Lung (tissue), 14 donors: Measurements from ENCODE around the gene GTF2H2. TPM values are rescaled to one million over a fixed set of nuclear protein-coding genes. Genes with fewer than 3 reads are reported as not detected.
"Not testable (repeated sequence)": the region's sequence is repeated elsewhere in the genome, so short reads cannot be mapped to it uniquely, and the experiment has no call there.

Experiments
- ATAC-seq: fragments of 200-7000 bp; cut with Tn5 transposase; one replicate; pipeline ENCODE4 v1.9.1; 2020; ENCODE audit warnings: moderate number of reproducible peaks; ENCODE audit not compliant: insufficient read depth, low FRiP score
- DNase-seq, 3 donors: peaks; one replicate each; pipeline ENCODE4 v3.0.0-alpha.2; 2013 to 2017
- H3K27ac ChIP-seq, 2 donors: one replicate each; pipeline ENCODE4 v1.5.1; 2013; ENCODE audit warnings: mild to moderate bottlenecking in 2 of 2, moderate library complexity in 2 of 2, control low read depth in 1 of 2, inconsistent platforms in 1 of 2, low read depth in 1 of 2, low read length in 1 of 2
- H3K27me3 ChIP-seq, 3 donors: one replicate each; pipeline ENCODE4 v1.5.1; 2013; ENCODE audit warnings: low read length in 2 of 3; ENCODE audit not compliant: control insufficient read depth in 3 of 3, insufficient read depth in 3 of 3
- H3K36me3 ChIP-seq, 4 donors: one replicate each; pipeline ENCODE4 v1.5.1; 2013; ENCODE audit warnings: low read length in 4 of 4, mild to moderate bottlenecking in 1 of 4, moderate library complexity in 1 of 4; ENCODE audit not compliant: control insufficient read depth in 4 of 4, insufficient read depth in 4 of 4
- H3K4me1 ChIP-seq, 5 donors: one replicate each; pipeline ENCODE4 v1.5.1; 2013; ENCODE audit warnings: low read length in 5 of 5, mild to moderate bottlenecking in 2 of 5, moderate library complexity in 1 of 5; ENCODE audit not compliant: control insufficient read depth in 5 of 5, insufficient read depth in 5 of 5
- H3K4me3 ChIP-seq: one replicate; pipeline ENCODE4 v1.5.1; 2013; ENCODE audit warnings: mild to moderate bottlenecking, control low read depth, moderate library complexity
- H3K9ac ChIP-seq, 2 donors: one replicate each; pipeline ENCODE4 v1.5.1; 2013; ENCODE audit warnings: low read length in 2 of 2, control low read depth in 1 of 2; ENCODE audit not compliant: insufficient read depth in 1 of 2
- H3K9me3 ChIP-seq, 4 donors: one replicate each; pipeline ENCODE4 v1.5.1; 2013; ENCODE audit warnings: low read length in 3 of 4, mild to moderate bottlenecking in 1 of 4, moderate library complexity in 1 of 4; ENCODE audit not compliant: control insufficient read depth in 4 of 4, insufficient read depth in 3 of 4
- WGBS, 2 donors: extraction: QIAGEN DNeasy Blood & Tissue Kit; methylation state at CpG; one replicate each; pipeline ENCODE4 v1.1.7; 2013; 5-methylcytosine and 5-hydroxymethylcytosine counted together
- long read RNA-seq, 5 donors: transcript quantifications; one replicate each; lab custom pipeline, GENCODE V29; 2026
- polyA plus RNA-seq, 2 donors: library from polyadenylated mRNA; stranded (reverse); fragments of 200-250 nt; gene quantifications; one replicate each; pipeline ENCODE4 v1.2.1, GENCODE V29; 2013
- total RNA-seq, 2 donors: library from RNA; depleted of rRNA in 1 of 2; stranded (reverse); fragments of >200 nt in 1 of 2; gene quantifications; one replicate each; pipeline ENCODE4 v1.2.1, GENCODE V29; 2014 to 2021
- donor health status: Bipolar disorder and iron deficiency.
- donor health status: healthy.
- donor health status: DM: yes; HTN: yes; CAD: no.

The GTF2H2 gene
- total RNA-seq (10 to 100 TPM; 27.6 to 62.0 TPM), polyA plus RNA-seq (10 to 100 TPM in 1 of 2 donors, 1 to 10 TPM in 1; 6.9 to 13.1 TPM)
- long read RNA-seq, donor 1, partial matches to known transcripts = 9 of 10 reads
- long read RNA-seq, donor 1, other reads (novel, unspliced or antisense) = 0 of 10 reads
- long read RNA-seq, donor 2, partial matches to known transcripts = 0 of 1 reads
- long read RNA-seq, donor 2, other reads (novel, unspliced or antisense) = 0 of 1 reads
- long read RNA-seq, donor 3, partial matches to known transcripts = 6 of 7 reads
- long read RNA-seq, donor 3, other reads (novel, unspliced or antisense) = 0 of 7 reads
- long read RNA-seq, donor 4 = 0 reads
- long read RNA-seq, donor 5, partial matches to known transcripts = 0 of 2 reads
- long read RNA-seq, donor 5, other reads (novel, unspliced or antisense) = 0 of 2 reads

DNA sequence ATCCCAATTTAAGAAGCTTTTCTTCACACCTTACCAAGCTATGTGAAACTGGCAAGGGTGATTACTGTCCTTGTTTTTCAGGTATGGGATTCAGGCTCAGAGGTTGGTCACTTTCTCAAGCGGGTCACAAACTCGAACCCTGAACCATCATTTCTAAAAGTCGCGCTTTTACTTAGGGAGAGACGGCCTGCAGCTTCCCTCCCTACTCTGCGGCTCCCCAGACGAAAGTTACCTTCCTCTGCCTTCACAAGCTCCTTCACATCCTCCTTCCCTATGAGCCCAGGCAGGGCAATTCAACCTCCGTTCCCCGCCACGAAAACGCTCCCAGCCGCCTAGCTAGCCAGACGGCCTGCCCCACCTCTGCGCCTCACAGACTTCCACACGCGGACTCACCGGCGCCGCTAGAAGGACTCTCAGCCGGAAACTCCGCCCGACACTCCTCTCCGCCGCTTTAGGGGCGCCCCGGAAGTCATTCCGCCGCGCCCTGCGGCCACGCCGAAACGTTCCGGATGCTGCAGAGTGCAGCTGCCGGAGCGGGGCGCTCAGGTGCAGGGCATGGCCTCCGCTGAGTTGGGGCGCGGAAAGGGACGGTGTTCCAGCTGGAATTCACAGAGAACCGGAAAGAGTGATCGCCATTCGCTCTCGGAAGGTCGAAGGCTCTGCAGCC lies at the start of gene GTF2H2:
GTF2H2 (minus strand) TSS at position 415 of the 667 bp plus-strand sequence. CDS start 4,913 bp downstream, outside the sequence.
- H3K27ac ChIP-seq, H3K36me3 ChIP-seq, H3K4me3 ChIP-seq, H3K9ac ChIP-seq, H3K27me3 ChIP-seq, DNase-seq, H3K9me3 ChIP-seq, H3K4me1 ChIP-seq: not testable (repeated sequence)
- peak; percentile 98 for ATAC-seq
- no CpG with 5 or more reads among the region's 46 CpGs for WGBS, 2 donors

DNA sequence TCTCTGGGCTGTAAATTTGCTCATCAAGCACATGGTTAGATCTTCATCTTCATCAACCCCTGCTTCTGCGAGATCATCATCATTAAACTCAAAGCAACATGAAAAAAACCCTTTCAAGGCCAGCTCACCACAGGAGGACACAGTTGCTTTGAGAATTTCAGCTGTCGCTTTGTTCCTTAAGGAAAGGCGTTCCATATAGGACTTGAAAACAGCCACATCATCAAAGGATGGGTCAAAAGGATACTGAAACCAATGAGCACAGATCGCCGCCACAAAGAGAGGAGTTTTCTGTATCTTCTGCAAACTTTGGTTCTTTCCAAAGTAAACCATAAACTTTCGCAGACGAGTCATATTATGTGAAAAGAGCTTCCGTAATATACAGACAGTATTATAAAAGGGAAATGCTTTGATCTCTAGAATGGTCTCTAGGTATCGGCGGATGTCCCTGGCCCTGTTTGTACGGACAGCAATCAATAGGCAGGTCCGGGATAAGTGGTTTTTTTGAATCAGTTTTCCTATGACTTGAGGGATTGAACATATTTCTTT lies 42.3 kb upstream of the GTF2H2 start:
- not testable (repeated sequence) for H3K9ac ChIP-seq, DNase-seq, H3K36me3 ChIP-seq, H3K27me3 ChIP-seq, ATAC-seq, H3K27ac ChIP-seq, H3K4me1 ChIP-seq, H3K9me3 ChIP-seq, H3K4me3 ChIP-seq
- no CpG with 5 or more reads among the region's 12 CpGs for WGBS, 2 donors

DNA sequence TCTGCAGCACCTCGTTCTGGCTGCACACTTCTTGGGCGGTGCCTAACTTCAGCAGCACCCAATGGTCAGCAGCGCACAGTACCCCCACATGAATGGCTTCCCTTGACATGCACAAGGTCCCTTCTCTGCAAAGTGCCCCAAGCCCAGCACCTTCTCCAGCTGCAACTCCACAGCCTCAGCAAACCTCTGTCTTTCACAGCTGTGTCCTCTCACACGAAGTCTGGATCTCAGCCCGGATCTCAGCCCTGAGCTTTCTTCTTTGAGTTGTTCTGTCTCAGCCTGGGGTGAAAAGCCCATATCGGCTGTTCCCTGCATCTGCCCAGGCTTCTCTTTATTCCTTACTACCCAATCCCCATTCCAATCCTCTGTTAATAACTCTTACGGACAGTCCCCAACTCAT lies 32.5 kb upstream of the GTF2H2 start:
- not testable (repeated sequence) for H3K27me3 ChIP-seq, H3K9me3 ChIP-seq, H3K9ac ChIP-seq, H3K4me3 ChIP-seq, H3K4me1 ChIP-seq, H3K27ac ChIP-seq, DNase-seq, H3K36me3 ChIP-seq, ATAC-seq
- no CpG with 5 or more reads among the region's 7 CpGs for WGBS, 2 donors

DNA sequence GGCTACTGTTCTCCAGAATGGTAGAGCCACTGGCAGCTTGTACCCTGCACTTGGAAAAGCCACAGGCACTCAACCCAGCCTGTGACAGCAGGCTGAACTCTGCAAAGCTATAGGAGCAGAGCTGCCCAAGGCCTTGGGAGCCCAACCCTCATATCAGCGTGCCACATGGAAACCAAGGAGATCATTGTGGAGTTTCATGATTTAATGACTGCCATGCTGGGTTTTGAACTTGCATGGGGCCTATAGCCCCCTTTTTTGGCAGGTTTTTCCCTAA lies 30.4 kb upstream of the GTF2H2 start:
- not testable (repeated sequence) for H3K9ac ChIP-seq, H3K36me3 ChIP-seq, H3K4me1 ChIP-seq, DNase-seq, H3K27ac ChIP-seq, H3K9me3 ChIP-seq, H3K4me3 ChIP-seq, H3K27me3 ChIP-seq, ATAC-seq
- WGBS, 2 donors = no CpG with 5 or more reads among the region's 1 CpG

DNA sequence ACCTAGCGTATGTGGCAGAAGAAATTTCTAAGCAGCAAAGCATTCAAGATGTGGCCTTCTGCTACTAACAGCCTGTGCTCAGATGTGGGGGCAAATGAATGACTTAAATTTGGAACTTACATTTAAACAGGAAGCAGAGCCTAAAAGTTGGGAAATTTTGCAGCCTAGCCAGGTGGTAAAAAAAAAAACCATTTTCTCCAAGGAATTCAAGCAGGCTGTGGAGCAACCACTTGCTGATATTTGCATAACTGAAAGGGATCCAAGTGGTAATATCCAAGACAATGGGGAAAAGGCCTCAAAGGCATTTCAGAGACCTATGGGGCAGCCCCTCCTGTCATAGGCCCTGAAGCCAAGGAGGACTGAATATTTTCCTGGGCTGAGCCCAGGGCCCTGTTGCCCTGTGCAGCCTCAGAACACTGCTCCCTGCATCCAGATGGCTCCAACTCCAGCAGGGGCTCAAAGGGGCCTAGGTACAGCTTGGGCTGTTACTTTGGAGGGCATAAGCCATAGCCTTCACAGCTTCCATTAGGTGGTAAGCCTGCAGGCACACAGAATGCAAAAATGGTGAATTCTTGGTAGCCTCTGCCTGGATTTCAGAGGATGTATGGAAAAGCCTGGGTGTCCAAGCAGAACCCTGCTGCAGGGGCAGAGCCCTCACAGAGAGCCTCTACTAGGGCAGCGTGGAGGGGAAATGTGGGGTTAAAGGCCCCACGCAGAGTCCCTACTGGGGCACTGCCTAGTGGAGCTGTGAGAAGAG lies 29.9 kb upstream of the GTF2H2 start:
- H3K27ac ChIP-seq = not testable (repeated sequence)

DNA sequence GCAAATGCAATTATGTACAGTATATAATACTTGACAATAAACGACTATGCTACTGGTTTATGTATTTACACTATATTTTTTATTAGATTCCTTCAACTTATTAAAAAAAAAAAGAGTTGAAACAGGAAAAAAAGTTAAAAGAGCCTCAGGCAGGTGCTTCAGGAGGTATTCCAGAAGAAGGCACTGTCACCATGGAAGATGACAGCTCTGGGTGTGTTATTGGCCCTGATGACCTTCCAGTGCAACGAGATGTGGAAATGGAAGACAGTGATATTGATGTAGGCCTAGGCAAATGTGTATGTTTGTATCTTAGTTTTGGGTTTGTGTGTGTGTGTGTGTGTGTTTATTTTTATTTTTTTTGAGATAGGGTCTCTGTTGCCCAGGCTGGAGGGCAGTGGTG lies 22.3 kb upstream of the GTF2H2 start:
- H3K9me3 ChIP-seq, H3K9ac ChIP-seq, H3K4me1 ChIP-seq, H3K4me3 ChIP-seq, ATAC-seq, DNase-seq, H3K27me3 ChIP-seq, H3K27ac ChIP-seq, H3K36me3 ChIP-seq: not testable (repeated sequence)
- 78 to 88% methylated on average over 1 of the region's 2 CpGs for WGBS, 2 donors

More for the DNA sequence above, 29.9 kb upstream of the GTF2H2 start:
- not testable (repeated sequence) for ATAC-seq, H3K27me3 ChIP-seq, H3K9ac ChIP-seq, H3K4me3 ChIP-seq, H3K36me3 ChIP-seq, H3K9me3 ChIP-seq, H3K4me1 ChIP-seq
- DNase-seq = peak in 1 of 3 donors; percentile 1
- WGBS, 2 donors = 93 to 99% methylated on average over 2 of the region's 3 CpGs

DNA sequence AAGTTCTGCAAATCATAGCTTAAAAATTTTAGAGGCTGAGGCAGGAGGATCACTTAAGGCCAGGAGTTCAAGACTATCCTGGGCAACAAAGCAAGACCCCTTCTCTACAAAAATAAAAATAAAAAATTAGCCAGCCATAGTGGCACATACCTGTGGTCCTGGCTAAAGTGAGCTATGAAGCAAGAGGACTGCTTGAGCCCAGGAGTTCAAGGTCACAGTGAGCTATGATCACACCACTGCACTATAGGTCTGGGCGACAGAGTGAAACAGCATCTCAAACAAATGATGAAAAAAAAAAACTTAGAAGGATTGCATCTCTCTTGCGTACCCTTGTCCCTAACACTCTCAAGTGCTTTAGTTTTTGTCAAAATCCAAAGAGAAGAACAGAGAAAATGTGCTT lies 21.3 kb upstream of the GTF2H2 start:
- not testable (repeated sequence) for H3K9ac ChIP-seq, H3K4me1 ChIP-seq, H3K36me3 ChIP-seq, H3K27ac ChIP-seq, DNase-seq, H3K9me3 ChIP-seq, H3K27me3 ChIP-seq, ATAC-seq, H3K4me3 ChIP-seq
- WGBS, 2 donors = 90% methylated on average over 1 of the region's 2 CpGs; no CpG with 5 or more reads in 1 of the 2 donors

DNA sequence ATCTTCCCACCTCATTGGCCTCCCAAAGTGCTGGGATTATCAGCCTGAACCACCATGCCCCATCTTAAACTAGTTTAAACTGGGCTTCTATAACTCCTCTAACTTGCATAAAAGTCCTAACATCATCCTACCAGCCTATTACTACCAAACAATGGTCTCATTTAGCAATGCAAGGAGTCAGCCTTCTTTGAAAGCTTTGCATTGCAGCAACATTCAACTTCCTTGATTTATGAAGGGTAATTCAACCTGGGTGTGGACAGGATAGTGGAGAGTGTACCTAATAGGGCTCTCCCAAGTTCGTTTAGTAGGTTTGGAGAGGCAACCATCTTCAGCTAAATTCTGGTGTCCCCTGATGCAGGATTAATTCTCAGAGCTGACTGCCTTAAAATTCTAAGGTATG lies 18.7 kb upstream of the GTF2H2 start:
- WGBS, 2 donors = no CpG with 5 or more reads among the region's 1 CpG
- ATAC-seq, DNase-seq, H3K4me3 ChIP-seq, H3K27ac ChIP-seq, H3K36me3 ChIP-seq, H3K9ac ChIP-seq, H3K4me1 ChIP-seq, H3K27me3 ChIP-seq, H3K9me3 ChIP-seq: not testable (repeated sequence)
